ENCODE results near the gene FGFRL1.

The FGFRL1 gene

GRCh38 chr4:978957-979701 is 32.3 kb upstream of the FGFRL1 start:
- no peak for TF ChIP-seq CTCF (IDR thresholded peaks at IDR 0.05; ENCODE audit: low read length, missing control alignments)
- H3K4me3 ChIP-seq (replicated peaks; ENCODE audit: low read depth, low read length), result no peak overlapping the region
- peak; percentile 70 for DNase-seq (ENCODE audit: low read depth)

- H3K4me3 ChIP-seq (replicated peaks; ENCODE audit: low read depth, low read length), result no peak overlapping the region
- TF ChIP-seq CTCF (IDR thresholded peaks at IDR 0.05; ENCODE audit: low read length, missing control alignments), result no peak
Measured at GRCh38 chr4:982291-982690, 29.1 kb upstream of the FGFRL1 start.

GRCh38 chr4:982814-983213 is 28.6 kb upstream of the FGFRL1 start:
- TF ChIP-seq CTCF (IDR thresholded peaks at IDR 0.05; ENCODE audit: low read length, missing control alignments), result no peak
- no peak for DNase-seq (ENCODE audit: low read depth)
- H3K4me3 ChIP-seq (replicated peaks; ENCODE audit: low read depth, low read length), result no peak overlapping the region

More at GRCh38 chr4:982291-982690, 29.1 kb upstream of the FGFRL1 start:
- DNase-seq (ENCODE audit: low read depth), result no peak

- no peak for DNase-seq (ENCODE audit: low read depth)
- H3K4me3 ChIP-seq (replicated peaks; ENCODE audit: low read depth, low read length), result no peak overlapping the region
- no peak for TF ChIP-seq CTCF (IDR thresholded peaks at IDR 0.05; ENCODE audit: low read length, missing control alignments)
Measured at GRCh38 chr4:984336-985054, 26.9 kb upstream of the FGFRL1 start.

- no peak for TF ChIP-seq CTCF (IDR thresholded peaks at IDR 0.05; ENCODE audit: low read length, missing control alignments)
- DNase-seq (ENCODE audit: low read depth), result peak; percentile 22
- no peak overlapping the region for H3K4me3 ChIP-seq (replicated peaks; ENCODE audit: low read depth, low read length)
Measured at GRCh38 chr4:985123-985830, 26.1 kb upstream of the FGFRL1 start.

GRCh38 chr4:986428-986878 is 25.0 kb upstream of the FGFRL1 start:
- H3K4me3 ChIP-seq (replicated peaks; ENCODE audit: low read depth, low read length), result peak overlapping the region; percentile 73
- no peak for DNase-seq (ENCODE audit: low read depth)
- TF ChIP-seq CTCF (IDR thresholded peaks at IDR 0.05; ENCODE audit: low read length, missing control alignments), result no peak

Data from fibroblast of pulmonary artery (primary cell).